Chondrocyte (in vitro differentiated cells): ENCODE data around the gene SLK. TPM values are rescaled to one million over a fixed set of nuclear protein-coding genes. Genes with fewer than 3 reads are reported as not detected.
A peak's percentile ranks its signal among the peaks of the same experiment; 100 is the strongest.

Experiments used
- DNase-seq: peaks from one replicate; pipeline ENCODE4 v3.0.0; 2021; ENCODE audit warnings: mixed read lengths, low spot score
- H3K27ac Mint-ChIP-seq: one replicate; pipeline ENCODE4 v1.8.0; 2021; ENCODE audit warnings: mild to moderate bottlenecking, moderate library complexity, mixed read lengths; ENCODE audit not compliant: unreplicated experiment
- H3K27me3 Mint-ChIP-seq: 2 replicates; pipeline ENCODE4 v1.8.0; 2021; ENCODE audit warnings: low read depth, mixed read lengths
- H3K36me3 Mint-ChIP-seq: 2 replicates; pipeline ENCODE4 v1.8.0; 2021; ENCODE audit warnings: low read depth, mixed read lengths
- H3K4me1 Mint-ChIP-seq: 2 replicates; pipeline ENCODE4 v1.8.0; 2021; ENCODE audit warnings: low read depth, mild to moderate bottlenecking, mixed read lengths
- H3K4me3 Mint-ChIP-seq: one replicate; pipeline ENCODE4 v1.8.0; 2021; ENCODE audit warnings: mild to moderate bottlenecking, moderate library complexity, mixed read lengths; ENCODE audit not compliant: unreplicated experiment
- H3K9me3 Mint-ChIP-seq: 2 replicates; pipeline ENCODE4 v1.8.0; 2021; ENCODE audit warnings: low read depth, mixed read lengths
- CTCF ChIP-seq: fragments of 200-600 bp; sonication (generic); IDR thresholded peaks from 2 replicates; pipeline ENCODE4 v1.5.0; 2021; ENCODE audit warnings: antibody characterized with exemption, mild to moderate bottlenecking, moderate library complexity
- total RNA-seq: library from RNA; stranded (reverse); gene quantifications from 3 replicates; pipeline ENCODE4 v1.2.1, GENCODE V29; 2021

The SLK gene
- total RNA-seq, 1 donor from 2014 or later = 30.9 TPM

- Mint-ChIP-seq H3K9me3 (no peaks in the 10 kb centered on the region), H3K27ac (no peak overlapping the region), H3K36me3 (no peaks in the 10 kb centered on the region), H3K4me3 (no peak overlapping the region), H3K27me3 (no peaks in the 10 kb centered on the region), H3K4me1 (peaks cover 4% of the 10 kb centered on the region)
- TF ChIP-seq CTCF = peak; percentile 83
- DNase-seq = no peak
Measured at GRCh38 chr10:104045151-104046089, 78.5 kb downstream of the SLK start.

- Mint-ChIP-seq H3K27me3 (no peaks in the 10 kb centered on the region), H3K27ac (no peak overlapping the region), H3K36me3 (no peaks in the 10 kb centered on the region), H3K4me3 (no peak overlapping the region), H3K4me1 (peaks cover 4% of the 10 kb centered on the region), H3K9me3 (no peaks in the 10 kb centered on the region)
- no peak for TF ChIP-seq CTCF
- no peak for DNase-seq
Measured at GRCh38 chr10:104046651-104047050, 79.7 kb downstream of the SLK start.

- Mint-ChIP-seq H3K4me3 (no peak overlapping the region), H3K9me3 (no peaks in the 10 kb centered on the region), H3K36me3 (no peaks in the 10 kb centered on the region), H3K27ac (no peak overlapping the region), H3K4me1 (peaks cover 4% of the 10 kb centered on the region), H3K27me3 (no peaks in the 10 kb centered on the region)
- TF ChIP-seq CTCF = no peak
- DNase-seq = no peak
Measured at GRCh38 chr10:104049504-104050250, 82.7 kb downstream of the SLK start.

GRCh38 chr10:104052431-104052830, 85.5 kb downstream of the SLK start:
- no peaks in the 10 kb centered on the region for H3K9me3 Mint-ChIP-seq
- peaks cover 4% of the 10 kb centered on the region for H3K4me1 Mint-ChIP-seq
- no peak for DNase-seq
- no peak overlapping the region for H3K4me3 Mint-ChIP-seq
- H3K27ac Mint-ChIP-seq = no peak overlapping the region
- H3K27me3 Mint-ChIP-seq = no peaks in the 10 kb centered on the region
- H3K36me3 Mint-ChIP-seq = no peaks in the 10 kb centered on the region
- no peak for TF ChIP-seq CTCF

- Mint-ChIP-seq H3K27ac (no peak overlapping the region), H3K9me3 (no peaks in the 10 kb centered on the region), H3K27me3 (no peaks in the 10 kb centered on the region), H3K4me1 (peaks cover 4% of the 10 kb centered on the region), H3K4me3 (no peak overlapping the region), H3K36me3 (no peaks in the 10 kb centered on the region)
- no peak for DNase-seq
- no peak for TF ChIP-seq CTCF
Measured at GRCh38 chr10:104053201-104053600, 86.3 kb downstream of the SLK start.
